GM21786 (cell line): ENCODE data around the gene FKBP3.

Experiments
- ATAC-seq: cut with Tn5 transposase; IDR thresholded peaks from one replicate; pipeline ENCODE4 v1.9.1; 2021; ENCODE audit not compliant: unreplicated experiment

FKBP3 gene

DNA sequence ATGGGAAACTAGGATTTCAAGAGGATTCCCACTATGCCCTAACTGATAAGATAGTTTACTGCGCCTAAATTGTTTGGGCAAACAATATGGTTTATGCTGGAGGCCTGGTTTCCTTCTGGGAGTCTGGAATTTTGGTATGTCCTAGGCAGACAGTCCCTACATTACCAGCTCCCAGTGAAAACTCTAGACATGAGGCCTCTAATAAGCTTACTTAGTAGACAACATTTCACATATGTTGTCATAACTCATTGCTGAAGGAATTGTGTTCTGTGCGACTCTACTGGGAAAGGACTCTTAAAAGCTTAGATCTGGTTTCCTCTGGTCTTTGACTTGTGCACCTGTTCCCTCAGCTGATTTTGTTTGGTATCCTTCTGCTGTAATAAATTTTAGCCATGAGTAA lies 68.3 kb downstream of the FKBP3 start:
- no peak for ATAC-seq
